ENCODE data around the gene RHOF. TPM values are rescaled to one million over a fixed set of nuclear protein-coding genes. Genes with fewer than 3 reads are reported as not detected.
A peak's percentile ranks its signal among the peaks of the same experiment; 100 is the strongest.

Gene RHOF
- total and polyA plus RNA-seq, 2 of the 13 experiments (the other 11 are each of a cell fraction or from before 2014, with no cell fraction given): 14.6 to 32.2 TPM

DNA sequence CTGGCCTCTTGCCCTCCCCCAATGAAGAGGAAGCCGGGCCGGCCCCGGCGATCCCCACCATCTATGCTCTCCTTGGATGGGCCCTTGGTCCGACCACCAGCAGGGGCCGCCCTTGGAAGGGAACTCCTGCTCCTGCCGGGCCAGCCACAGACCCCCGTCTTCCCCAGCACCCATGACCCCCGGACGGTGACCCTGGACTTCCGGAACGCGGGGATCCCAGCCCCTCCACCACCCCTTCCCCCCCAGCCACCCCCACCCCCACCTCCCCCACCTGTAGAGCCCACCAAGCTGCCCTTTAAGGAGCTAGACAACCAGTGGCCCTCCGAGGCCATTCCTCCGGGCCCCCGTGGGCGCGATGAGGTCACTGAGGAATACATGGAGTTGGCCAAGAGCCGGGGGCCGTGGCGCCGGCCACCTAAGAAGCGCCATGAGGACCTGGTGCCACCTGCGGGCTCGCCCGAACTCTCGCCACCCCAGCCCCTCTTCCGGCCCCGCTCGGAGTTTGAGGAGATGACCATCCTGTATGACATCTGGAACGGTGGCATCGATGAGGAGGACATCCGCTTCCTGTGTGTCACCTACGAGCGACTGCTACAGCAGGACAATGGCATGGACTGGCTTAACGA, 29.7 kb upstream of the RHOF start:
- Histone ChIP-seq H3K36me3 (replicated peaks in 1 of 2; ENCODE audit: control insufficient read depth in 1 of 2, insufficient read depth in 2 of 2, low read length in 2 of 2) (peaks cover 23 to 42% of the 10 kb centered on the region in 2 experiments), H3K4me2 (ENCODE audit: low read depth, low read length) (no peak overlapping the region), H3K4me1 (ENCODE audit: insufficient read depth, low read length) (no peaks in the 10 kb centered on the region), H2AFZ (ENCODE audit: low read length) (no peak overlapping the region), H3K4me3 (replicated peaks in 1 of 3; ENCODE audit: insufficient read depth in 1 of 3, low read depth in 2 of 3, low read length in 3 of 3) (no peak overlapping the region), H3K27me3 (ENCODE audit: control insufficient read depth in 1 of 2, insufficient read depth in 2 of 2, low read length in 2 of 2) (no peaks in the 10 kb centered on the region), H3K9me3 (ENCODE audit: low read length) (no peaks in the 10 kb centered on the region), H3K27ac (ENCODE audit: extremely low read length, insufficient read depth, low read length) (no peak overlapping the region), H4K20me1 (ENCODE audit: insufficient read depth, low read length) (no peaks in the 10 kb centered on the region), H3K79me2 (ENCODE audit: insufficient read depth, low read length) (no peaks in the 10 kb centered on the region), H3K9ac (ENCODE audit: insufficient read depth, low read depth, low read length) (no peak overlapping the region)
- no TSS peak for BruUV-seq (replicated peaks)
- ATAC-seq: peak; percentile 61
- WGBS (ENCODE audit: low lambda C conversion rate): 95% methylated on average over 23 of the region's 36 CpGs
- intact Hi-C loops (cut with micrococcal nuclease; ENCODE audit: unreplicated experiment) (no loop called here), in situ Hi-C loops (cut with HindIII; ENCODE audit: extremely low pct_ligation_motif_present, low pct_unique_long_range_greater_than_20kb) (no loop called here)
- ChIA-PET CTCF (ENCODE audit: low intra/inter-chr PET ratio, low total read pairs) (interaction anchor here (1.2 kb wide), 1 partner anchor 65 kb away, joined by 6 read pairs; the partner anchor contains the start of gene PSMD9), POLR2A (interaction anchor here (1.2 kb wide), 1 partner anchor 29 kb away, joined by 4 read pairs; no protein-coding TSS in a partner anchor)
- no peak for FAIRE-seq
- DNase-seq (ENCODE audit: low spot score): no peak
- TF ChIP-seq PAX8 (CRISPR knock-in tag; IDR thresholded peaks at IDR 0.05; ENCODE audit: borderline replicate concordance) (no peak), ZNF761 (CRISPR knock-in tag; conservative IDR thresholded peaks at IDR 0.05) (no peak), ZNF839 (CRISPR knock-in tag; IDR thresholded peaks at IDR 0.05; ENCODE audit: borderline replicate concordance) (no peak), HNRNPLL (IDR thresholded peaks at IDR 0.05; ENCODE audit: low read depth, low read length, poor library complexity, severe bottlenecking) (no peak), ATF5 (CRISPR knock-in tag; IDR thresholded peaks at IDR 0.05; ENCODE audit: low read depth) (no peak), SAFB2 (CRISPR knock-in tag; IDR thresholded peaks at IDR 0.05; ENCODE audit: borderline replicate concordance, low read depth) (no peak), SIN3A (IDR thresholded peaks at IDR 0.05; ENCODE audit: borderline replicate concordance, low read depth, low read length) (no peak), ZNF33B (CRISPR knock-in tag; IDR thresholded peaks at IDR 0.05) (no peak)
- TF ChIP-seq, protein P1, sequence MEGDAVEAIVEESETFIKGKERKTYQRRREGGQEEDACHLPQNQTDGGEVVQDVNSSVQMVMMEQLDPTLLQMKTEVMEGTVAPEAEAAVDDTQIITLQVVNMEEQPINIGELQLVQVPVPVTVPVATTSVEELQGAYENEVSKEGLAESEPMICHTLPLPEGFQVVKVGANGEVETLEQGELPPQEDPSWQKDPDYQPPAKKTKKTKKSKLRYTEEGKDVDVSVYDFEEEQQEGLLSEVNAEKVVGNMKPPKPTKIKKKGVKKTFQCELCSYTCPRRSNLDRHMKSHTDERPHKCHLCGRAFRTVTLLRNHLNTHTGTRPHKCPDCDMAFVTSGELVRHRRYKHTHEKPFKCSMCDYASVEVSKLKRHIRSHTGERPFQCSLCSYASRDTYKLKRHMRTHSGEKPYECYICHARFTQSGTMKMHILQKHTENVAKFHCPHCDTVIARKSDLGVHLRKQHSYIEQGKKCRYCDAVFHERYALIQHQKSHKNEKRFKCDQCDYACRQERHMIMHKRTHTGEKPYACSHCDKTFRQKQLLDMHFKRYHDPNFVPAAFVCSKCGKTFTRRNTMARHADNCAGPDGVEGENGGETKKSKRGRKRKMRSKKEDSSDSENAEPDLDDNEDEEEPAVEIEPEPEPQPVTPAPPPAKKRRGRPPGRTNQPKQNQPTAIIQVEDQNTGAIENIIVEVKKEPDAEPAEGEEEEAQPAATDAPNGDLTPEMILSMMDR (CRISPR knock-in tag; IDR thresholded peaks at IDR 0.05): peak; percentile 54
- TF ChIP-seq, protein P2, sequence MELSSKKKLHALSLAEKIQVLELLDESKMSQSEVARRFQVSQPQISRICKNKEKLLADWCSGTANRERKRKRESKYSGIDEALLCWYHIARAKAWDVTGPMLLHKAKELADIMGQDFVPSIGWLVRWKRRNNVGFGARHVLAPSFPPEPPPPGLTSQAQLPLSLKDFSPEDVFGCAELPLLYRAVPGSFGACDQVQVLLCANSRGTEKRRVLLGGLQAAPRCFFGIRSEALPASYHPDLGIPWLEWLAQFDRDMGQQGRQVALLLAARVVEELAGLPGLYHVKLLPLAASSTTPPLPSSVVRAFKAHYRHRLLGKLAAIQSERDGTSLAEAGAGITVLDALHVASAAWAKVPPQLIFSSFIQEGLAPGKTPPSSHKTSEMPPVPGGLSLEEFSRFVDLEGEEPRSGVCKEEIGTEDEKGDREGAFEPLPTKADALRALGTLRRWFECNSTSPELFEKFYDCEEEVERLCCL (CRISPR knock-in tag; IDR thresholded peaks at IDR 0.05; ENCODE audit: borderline replicate concordance): no peak

Data from HepG2 (cell line).